IMR-90 (cell line): ENCODE results near the gene MBIP. TPM values are rescaled to one million over a fixed set of nuclear protein-coding genes. Genes with fewer than 3 reads are reported as not detected.

Source experiments
- ATAC-seq: fragments of 200-7000 bp; cut with Tn5 transposase; 2 replicates; pipeline ENCODE4 v1.9.1; 2020; ENCODE audit warnings: low read depth, mild to moderate bottlenecking, moderate library complexity
- BruUV-seq: library from RNA; stranded (reverse); fragments of 400-500 nt; replicated peaks from 2 replicates; lab custom pipeline; 2021; lab: Mats Ljungman, UMichigan
- CTCF ChIA-PET: fragments of 300-600 bp; formaldehyde crosslinking; extraction: SDS; loops from one replicate; lab custom pipeline; 2021; ENCODE audit warnings: antibody characterized with exemption; lab: Yijun Ruan, JAX
- POLR2A ChIA-PET: fragments of 300-600 bp; sonication (Branson Sonifier 250); formaldehyde crosslinking; loops from one replicate; lab custom pipeline; 2022; ENCODE audit warnings: antibody characterized with exemption; ENCODE audit not compliant: unreplicated experiment; lab: Charles Lee
- DNase-seq: peaks from one replicate; pipeline ENCODE4 v3.0.0; 2013
- H2AFZ ChIP-seq: replicated peaks from 2 replicates; pipeline ENCODE3; 2013; ENCODE audit warnings: low read length, mild to moderate bottlenecking; ENCODE audit not compliant: poor library complexity
- H2AK5ac ChIP-seq: 2 replicates; pipeline ENCODE4 v1.6.1; 2013; ENCODE audit warnings: low read depth, low read length, inconsistent platforms
- H2AK9ac ChIP-seq: replicated peaks from 2 replicates; pipeline ENCODE3; 2013; ENCODE audit warnings: mild to moderate bottlenecking, low read depth, low read length, moderate library complexity; ENCODE audit not compliant: poor library complexity
- H2BK120ac ChIP-seq: 2 replicates; pipeline ENCODE4 v1.6.1; 2013; ENCODE audit warnings: low read depth, low read length, inconsistent platforms
- H2BK15ac ChIP-seq: 3 replicates; pipeline ENCODE4 v1.6.1; 2013; ENCODE audit warnings: low read depth, low read length, inconsistent platforms
- H2BK20ac ChIP-seq: 2 replicates; pipeline ENCODE4 v1.6.1; 2013; ENCODE audit warnings: low read depth, mild to moderate bottlenecking, inconsistent platforms, low read length, moderate library complexity
- H2BK5ac ChIP-seq: 2 replicates; pipeline ENCODE4 v1.6.1; 2013; ENCODE audit warnings: mild to moderate bottlenecking, low read depth, low read length, inconsistent platforms; ENCODE audit not compliant: poor library complexity, severe bottlenecking
- H3K14ac ChIP-seq: replicated peaks from 2 replicates; pipeline ENCODE4 v1.6.1; 2013; ENCODE audit warnings: low read depth, low read length, inconsistent platforms
- H3K18ac ChIP-seq: 2 replicates; pipeline ENCODE4 v1.6.1; 2013; ENCODE audit warnings: low read depth, low read length, control low read depth
- H3K23ac ChIP-seq: 2 replicates; pipeline ENCODE4 v1.6.1; 2013; ENCODE audit warnings: low read depth, low read length, inconsistent platforms
- H3K27ac ChIP-seq: 2 replicates; pipeline ENCODE4 v1.5.1; 2013; ENCODE audit warnings: mild to moderate bottlenecking, control low read depth, low read length; ENCODE audit not compliant: insufficient read depth
- H3K27me3 ChIP-seq: 2 replicates; pipeline ENCODE4 v1.6.1; 2013; ENCODE audit warnings: low read length; ENCODE audit not compliant: control insufficient read depth, insufficient read depth
- H3K36me3 ChIP-seq: 2 replicates; pipeline ENCODE4 v1.6.1; 2013; ENCODE audit warnings: low read length, mixed read lengths; ENCODE audit not compliant: control insufficient read depth, insufficient read depth
- H3K4ac ChIP-seq: 2 replicates; pipeline ENCODE4 v1.6.1; 2013; ENCODE audit warnings: low read depth, low read length, inconsistent platforms
- H3K4me1 ChIP-seq: 2 replicates; pipeline ENCODE4 v1.6.1; 2013; ENCODE audit warnings: low read length, mixed read lengths; ENCODE audit not compliant: control insufficient read depth, insufficient read depth
- H3K4me2 ChIP-seq: 2 replicates; pipeline ENCODE4 v1.6.1; 2013; ENCODE audit warnings: low read depth, mild to moderate bottlenecking, control low read depth, low read length, moderate library complexity
- H3K4me3 ChIP-seq: 2 replicates; pipeline ENCODE4 v1.5.1; 2013; ENCODE audit warnings: low read depth, mild to moderate bottlenecking, control low read depth, low read length, moderate library complexity; ENCODE audit not compliant: insufficient read depth
- H3K56ac ChIP-seq: 2 replicates; pipeline ENCODE4 v1.6.1; 2013; ENCODE audit warnings: low read length, inconsistent platforms; ENCODE audit not compliant: insufficient read depth; ENCODE audit errors: extremely low read depth
- H3K79me1 ChIP-seq, 2 experiments: 2 replicates each; pipeline ENCODE4 v1.6.1; 2013; ENCODE audit warnings: low read length in 2 of 2, inconsistent platforms in 1 of 2, low read depth in 1 of 2
- H3K9ac ChIP-seq: 2 replicates; pipeline ENCODE4 v1.6.1; 2013; ENCODE audit warnings: low read depth, low read length, control low read depth
- H3K9me1 ChIP-seq: 2 replicates; pipeline ENCODE4 v1.6.1; 2013; ENCODE audit warnings: low read length, inconsistent platforms; ENCODE audit not compliant: insufficient read depth
- H3K9me3 ChIP-seq: 2 replicates; pipeline ENCODE4 v1.6.1; 2013; ENCODE audit warnings: low read length; ENCODE audit not compliant: control insufficient read depth, insufficient read depth
- H4K20me1 ChIP-seq: 2 replicates; pipeline ENCODE4 v1.6.1; 2013; ENCODE audit warnings: low read length, inconsistent platforms; ENCODE audit not compliant: insufficient read depth
- H4K5ac ChIP-seq: 2 replicates; pipeline ENCODE4 v1.6.1; 2013; ENCODE audit warnings: mild to moderate bottlenecking, low read depth, low read length, control low read depth
- H4K8ac ChIP-seq, 2 experiments: 2 replicates each; pipeline ENCODE4 v1.6.1; 2013; ENCODE audit warnings: low read depth in 2 of 2, low read length in 2 of 2, control low read depth in 1 of 2, inconsistent platforms in 1 of 2
- H4K91ac ChIP-seq: 2 replicates; pipeline ENCODE4 v1.6.1; 2013; ENCODE audit warnings: low read depth, low read length, inconsistent platforms; ENCODE audit not compliant: insufficient read depth
- CEBPB ChIP-seq: IDR thresholded peaks from 2 replicates; pipeline ENCODE4 v1.6.1; 2012; ENCODE audit warnings: low read depth, low read length, improper control_type of control experiment
- FOS ChIP-seq: fragments of 150-350 bp; IDR thresholded peaks from 2 replicates; pipeline ENCODE4 v1.6.1; 2016; ENCODE audit warnings: low read depth, low read length
- MAFK ChIP-seq: IDR thresholded peaks from 2 replicates; pipeline ENCODE4 v1.6.1; 2012; ENCODE audit warnings: low read depth, low read length, improper control_type of control experiment
- RFX5 ChIP-seq: IDR thresholded peaks from 2 replicates; pipeline ENCODE4 v1.8.0; 2012; ENCODE audit warnings: low read depth, mild to moderate bottlenecking, low read length, moderate library complexity
- SMC3 ChIP-seq: fragments of 150-350 bp; IDR thresholded peaks from 2 replicates; pipeline ENCODE4 v1.6.1; 2016; ENCODE audit warnings: low read depth, mild to moderate bottlenecking, antibody characterized with exemption, low read length, moderate library complexity
- WGBS, 2 experiments: methylation state at CpG; one replicate each; pipeline versions ENCODE4 v1.1.5 to v1.1.7; 2013; ENCODE audit warnings: missing lambda C conversion rate in 2 of 2; ENCODE audit not compliant: insufficient read length in 1 of 2; ENCODE audit errors: extremely low coverage in 2 of 2; 5-methylcytosine and 5-hydroxymethylcytosine counted together
- dilution Hi-C: fragments of 300-500 bp; cut with HindIII; formaldehyde crosslinking; loops from one replicate; pipeline ENCODE4 v1.14.3; 2018; ENCODE audit warnings: low sequenced_read_pairs; ENCODE audit not compliant: unreplicated experiment
- in situ Hi-C: fragments of 300-500 bp; cut with MboI; formaldehyde crosslinking; loops from 3 replicates; pipeline ENCODE4 v1.14.3; 2019; ENCODE audit warnings: low sequenced_read_pairs, inconsistent platforms, mixed read lengths
- intact Hi-C: fragments of 100-400 bp; cut with micrococcal nuclease; formaldehyde crosslinking; loops from 2 replicates; pipeline ENCODE4 v1.10.0; 2022
- polyA plus RNA-seq, 3 experiments: library from polyadenylated mRNA; depleted of rRNA; stranded (reverse); fragments of >200 nt; gene quantifications; 2 replicates each; pipeline ENCODE4 v1.2.3, GENCODE V29; 2012; ENCODE audit warnings: low replicate concordance in 1 of 3
- total RNA-seq: library from RNA; depleted of rRNA; stranded (reverse); fragments of >200 nt; gene quantifications from 2 replicates; pipeline ENCODE4 v1.2.3, GENCODE V29; 2012
- TF ChIP-seq, protein P1 (sequence below): fragments of 150-350 bp; IDR thresholded peaks from 2 replicates; pipeline ENCODE4 v1.6.1; 2016; ENCODE audit warnings: low read depth, mild to moderate bottlenecking, low read length, moderate library complexity, borderline replicate concordance

MBIP gene
- total and polyA plus RNA-seq, 2 of the 4 experiments (the other 2 are of a cell fraction), result 9.3 to 17.4 TPM

GRCh38 chr14:36313898-36314297, 6.5 kb downstream of the MBIP start:
- Histone ChIP-seq H3K23ac (no peak overlapping the region), H3K56ac (no peak overlapping the region), H3K9me3 (no peaks in the 10 kb centered on the region), H3K27ac (no peak overlapping the region), H4K91ac (no peak overlapping the region), H2BK15ac (no peak overlapping the region), H2BK5ac (no peak overlapping the region), H2AFZ (no peak overlapping the region), H2AK9ac (no peak overlapping the region), H3K4me3 (no peak overlapping the region), H3K79me1 (peaks cover 3 to 26% of the 10 kb centered on the region in 2 experiments; a peak in 3 of 4 replicates), H2BK120ac (no peak overlapping the region), H3K4me2 (no peak overlapping the region), H2AK5ac (no peak overlapping the region), H3K27me3 (no peaks in the 10 kb centered on the region), H3K18ac (no peak overlapping the region), H3K14ac (no peak overlapping the region), H3K4ac (no peak overlapping the region), H4K20me1 (peaks cover 4% of the 10 kb centered on the region; the same call in 1 of the 2 replicates), H2BK20ac (no peak overlapping the region), H4K8ac (no peak overlapping the region), H4K5ac (no peak overlapping the region), H3K36me3 (peaks cover 10% of the 10 kb centered on the region), H3K4me1 (no peaks in the 10 kb centered on the region), H3K9ac (no peak overlapping the region), H3K9me1 (0 out of 2 replicates have a peak, but pooled peaks cover 3% of the 10 kb centered on the region)
- TF ChIP-seq, protein P1, sequence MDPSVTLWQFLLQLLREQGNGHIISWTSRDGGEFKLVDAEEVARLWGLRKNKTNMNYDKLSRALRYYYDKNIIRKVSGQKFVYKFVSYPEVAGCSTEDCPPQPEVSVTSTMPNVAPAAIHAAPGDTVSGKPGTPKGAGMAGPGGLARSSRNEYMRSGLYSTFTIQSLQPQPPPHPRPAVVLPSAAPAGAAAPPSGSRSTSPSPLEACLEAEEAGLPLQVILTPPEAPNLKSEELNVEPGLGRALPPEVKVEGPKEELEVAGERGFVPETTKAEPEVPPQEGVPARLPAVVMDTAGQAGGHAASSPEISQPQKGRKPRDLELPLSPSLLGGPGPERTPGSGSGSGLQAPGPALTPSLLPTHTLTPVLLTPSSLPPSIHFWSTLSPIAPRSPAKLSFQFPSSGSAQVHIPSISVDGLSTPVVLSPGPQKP, result no peak
- TF ChIP-seq MAFK (no peak), CEBPB (no peak), SMC3 (no peak), RFX5 (no peak), FOS (no peak)
- in situ Hi-C loops, result no loop called here
- no peak for ATAC-seq
- ChIA-PET POLR2A (no interaction called here), CTCF (interaction anchor here (0.7 kb wide), 1 partner anchor 108 kb away, joined by 3 read pairs; no protein-coding TSS in a partner anchor)
- dilution Hi-C loops, result no loop called here
- intact Hi-C loops, result no loop called here
- no TSS peak for BruUV-seq
- no peak for DNase-seq
- no CpG with 5 or more reads among the region's 3 CpGs for WGBS, 2 experiments
